ENCODE measurements around the gene F7. TPM values are rescaled to one million over a fixed set of nuclear protein-coding genes. Genes with fewer than 3 reads are reported as not detected.
"Not testable (repeated sequence)": the region's sequence is repeated elsewhere in the genome, so short reads cannot be mapped to it uniquely, and the experiment has no call there.

The F7 gene
- 3.5 to 4.1 TPM (median 3.5 TPM) in 3 replicates for total RNA-seq

DNA sequence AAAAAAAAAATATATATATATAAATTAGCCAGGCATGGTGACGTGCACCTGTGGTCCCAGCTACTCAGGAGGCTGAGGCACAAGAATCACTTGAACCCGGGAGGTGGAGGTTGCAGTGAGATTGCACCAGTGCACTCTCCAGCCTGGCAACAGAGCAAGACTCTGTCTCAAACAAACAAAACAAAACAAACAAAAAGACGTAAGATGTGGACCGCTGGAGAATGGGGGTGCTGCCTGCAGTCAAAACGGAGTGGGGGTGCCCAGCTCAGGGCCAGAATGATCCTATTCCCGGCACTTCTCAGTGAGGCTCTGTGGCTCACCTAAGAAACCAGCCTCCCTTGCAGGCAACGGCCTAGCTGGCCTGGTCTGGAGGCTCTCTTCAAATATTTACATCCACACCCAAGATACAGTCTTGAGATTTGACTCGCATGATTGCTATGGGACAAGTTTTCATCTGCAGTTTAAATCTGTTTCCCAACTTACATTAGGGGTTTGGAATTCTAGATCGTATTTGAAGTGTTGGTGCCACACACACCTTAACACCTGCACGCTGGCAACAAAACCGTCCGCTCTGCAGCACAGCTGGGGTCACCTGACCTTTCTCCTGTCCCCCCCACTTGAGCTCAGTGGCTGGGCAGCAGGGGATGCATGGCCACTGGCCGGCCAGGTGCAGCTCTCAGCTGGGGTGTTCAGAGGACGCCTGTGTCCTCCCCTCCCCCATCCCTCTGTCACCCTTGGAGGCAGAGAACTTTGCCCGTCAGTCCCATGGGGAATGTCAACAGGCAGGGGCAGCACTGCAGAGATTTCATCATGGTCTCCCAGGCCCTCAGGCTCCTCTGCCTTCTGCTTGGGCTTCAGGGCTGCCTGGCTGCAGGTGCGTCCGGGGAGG lies at the start of gene F7:
Gene F7 (plus strand): TSS at position 760 of the 889 bp plus-strand sequence. CDS start 51 bp downstream, at position 811.
- no peak within 1 kb of the TSS for H3K4me3 Mint-ChIP-seq
- H3K4me1 Mint-ChIP-seq = peaks cover 9% of the 10 kb centered on the region
- H3K36me3 Mint-ChIP-seq = no peaks in the 10 kb centered on the region
- DNase-seq (ENCODE audit: low spot score in 2 of 2, unreplicated experiment in 2 of 2) = no peak
- no peak for TF ChIP-seq CTCF (IDR thresholded peaks at IDR 0.05; ENCODE audit: unreplicated experiment)
- H3K27ac Mint-ChIP-seq = no peak within 1 kb of the TSS
- peaks cover 24% of the 10 kb centered on the region for H3K27me3 Mint-ChIP-seq (ENCODE audit: low read depth)
- H3K9me3 Mint-ChIP-seq = no peaks in the 10 kb centered on the region

DNA sequence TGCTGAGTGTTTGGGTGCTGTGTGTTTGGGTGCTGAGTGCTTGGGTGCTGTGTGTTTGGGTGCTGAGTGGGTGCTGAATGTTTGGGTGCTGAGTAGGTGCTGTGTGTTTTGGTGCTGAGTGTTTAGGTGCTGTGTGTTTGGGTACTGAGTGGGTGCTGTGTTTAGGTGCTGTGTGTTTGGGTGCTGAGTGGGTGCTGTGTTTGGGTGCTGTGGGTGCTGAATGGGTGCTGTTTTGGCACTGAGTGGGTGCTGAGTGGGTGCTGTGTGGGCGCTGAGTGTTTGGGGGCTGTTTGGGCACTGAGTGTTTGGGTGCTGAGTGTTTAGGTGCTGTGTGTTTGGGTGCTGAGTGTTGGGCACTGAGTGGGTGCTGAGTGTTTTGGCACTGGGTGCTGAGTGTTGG lies 48.5 kb upstream of the F7 start:
- H3K27me3 Mint-ChIP-seq (ENCODE audit: low read depth) = peaks cover 6% of the 10 kb centered on the region
- H3K4me3 Mint-ChIP-seq = no peak overlapping the region
- H3K27ac Mint-ChIP-seq = no peak overlapping the region
- H3K9me3 Mint-ChIP-seq = no peaks in the 10 kb centered on the region
- no peaks in the 10 kb centered on the region for H3K36me3 Mint-ChIP-seq
- no peak for DNase-seq (ENCODE audit: low spot score in 2 of 2, unreplicated experiment in 2 of 2)
- no peak for TF ChIP-seq CTCF (IDR thresholded peaks at IDR 0.05; ENCODE audit: unreplicated experiment)
- H3K4me1 Mint-ChIP-seq = peaks cover 6% of the 10 kb centered on the region

- not testable (repeated sequence) for H3K9me3 Mint-ChIP-seq; H3K27ac Mint-ChIP-seq; H3K27me3 Mint-ChIP-seq (ENCODE audit: low read depth); H3K4me3 Mint-ChIP-seq; DNase-seq (ENCODE audit: low spot score in 2 of 2, unreplicated experiment in 2 of 2); H3K36me3 Mint-ChIP-seq; H3K4me1 Mint-ChIP-seq
These were observed 48.0 kb upstream of the F7 start for GRCh38 chr13:113057559-113057958.

GRCh38 chr13:113058129-113058987 lies 47.2 kb upstream of the F7 start:
- Mint-ChIP-seq H3K27ac (no peak overlapping the region), H3K27me3 (ENCODE audit: low read depth) (peaks cover 2% of the 10 kb centered on the region), H3K36me3 (no peaks in the 10 kb centered on the region), H3K4me3 (no peak overlapping the region), H3K4me1 (peaks cover 6% of the 10 kb centered on the region), H3K9me3 (no peaks in the 10 kb centered on the region)
- no peak for TF ChIP-seq CTCF (IDR thresholded peaks at IDR 0.05; ENCODE audit: unreplicated experiment)
- no peak for DNase-seq (ENCODE audit: low spot score in 2 of 2, unreplicated experiment in 2 of 2)

DNA sequence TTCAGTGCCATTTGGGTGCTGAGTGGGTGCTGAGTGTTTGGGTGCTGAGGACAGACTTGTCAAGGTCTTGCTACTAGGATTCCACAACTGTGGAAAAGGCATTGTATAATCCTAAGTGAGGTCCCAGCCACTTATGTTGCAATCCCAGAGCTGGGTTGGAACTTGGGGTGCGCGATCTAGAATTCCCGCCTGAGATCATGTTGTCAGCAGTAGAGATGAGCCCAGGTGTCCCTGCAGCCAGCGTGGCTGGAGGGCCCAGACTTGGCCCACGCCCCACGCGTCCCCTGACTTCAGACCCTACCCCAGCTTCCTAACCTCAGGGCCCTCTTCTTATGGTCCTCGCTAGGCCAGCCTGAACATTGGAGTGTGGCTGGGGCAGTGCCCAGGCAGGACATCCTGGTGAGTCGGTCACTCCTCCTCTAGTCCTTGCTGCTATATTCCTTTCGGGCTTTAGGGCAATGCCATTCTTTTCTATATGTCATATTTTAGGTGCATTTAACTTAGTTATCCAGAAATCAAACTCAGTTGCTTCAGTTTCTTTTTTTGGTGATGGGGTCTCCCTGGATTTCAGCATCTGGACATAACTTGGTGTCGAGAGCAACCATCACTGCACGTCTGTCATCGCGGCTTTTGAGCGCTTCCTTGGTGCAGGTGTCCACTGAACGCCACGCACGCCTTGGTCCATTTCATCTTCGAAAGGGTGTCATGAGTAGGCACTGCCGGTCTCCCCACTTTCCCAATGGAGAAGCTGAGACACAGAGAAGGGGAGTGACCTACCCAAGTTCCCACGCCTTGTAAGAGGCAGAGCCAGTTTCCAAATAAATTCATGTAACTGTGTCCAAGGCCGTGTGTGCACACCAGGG lies 46.4 kb upstream of the F7 start:
- Mint-ChIP-seq H3K4me3 (no peak overlapping the region), H3K27me3 (ENCODE audit: low read depth) (no peaks in the 10 kb centered on the region), H3K4me1 (peaks cover 6% of the 10 kb centered on the region), H3K27ac (no peak overlapping the region), H3K36me3 (no peaks in the 10 kb centered on the region), H3K9me3 (no peaks in the 10 kb centered on the region)
- TF ChIP-seq CTCF (IDR thresholded peaks at IDR 0.05; ENCODE audit: unreplicated experiment) = no peak
- DNase-seq (ENCODE audit: low spot score in 2 of 2, unreplicated experiment in 2 of 2) = no peak

Measured in mesothelial cell of epicardium (in vitro differentiated cells).